Measurements from ENCODE around the gene ADCY7. TPM values are rescaled to one million over a fixed set of nuclear protein-coding genes. Genes with fewer than 3 reads are reported as not detected.

ADCY7 gene
- total RNA-seq, 1 experiment from 2014 or later: 13.1 TPM

- Histone ChIP-seq H3K4me3 (ENCODE audit: low read length) (no peak overlapping the region), H3K9me3 (ENCODE audit: low read length) (no peaks in the 10 kb centered on the region), H3K36me3 (ENCODE audit: low read depth, low read length) (no peaks in the 10 kb centered on the region), H3K9ac (ENCODE audit: low read length) (no peak overlapping the region), H4K20me1 (ENCODE audit: low read length) (no peaks in the 10 kb centered on the region), H3K9me2 (replicated peaks; ENCODE audit: low read length) (no peaks in the 10 kb centered on the region), H3K79me2 (ENCODE audit: low read length) (no peaks in the 10 kb centered on the region), H3K4me1 (ENCODE audit: insufficient read depth, low read length) (no peaks in the 10 kb centered on the region), H3K27me3 (ENCODE audit: low read length) (no peaks in the 10 kb centered on the region), H3K4me2 (ENCODE audit: low read length) (no peak overlapping the region), H3K27ac (ENCODE audit: low read length) (no peak overlapping the region), H2AFZ (ENCODE audit: low read length) (no peak overlapping the region), H3F3A (ENCODE audit: low read length, unreplicated experiment) (no peaks in the 10 kb centered on the region)
- no TSS peak for BruUV-seq (replicated peaks)
- no peak for ATAC-seq
- intact Hi-C loops (cut with micrococcal nuclease): no loop called here
- TF ChIP-seq EZH2phosphoT487 (IDR thresholded peaks at IDR 0.05; ENCODE audit: borderline replicate concordance, low read length) (no peak), CTCF (conservative IDR thresholded peaks at IDR 0.05; ENCODE audit: low read depth, low read length) (no peak), EZH2 (IDR thresholded peaks at IDR 0.05; ENCODE audit: low read length, unreplicated experiment) (no peak)
- ChIA-PET POLR2A (ENCODE audit: unreplicated experiment) (no interaction called here), CTCF (no interaction called here)
- no peak for DNase-seq
Observed at GRCh38 chr16:50291719-50292565, 25.6 kb downstream of the ADCY7 start.

GRCh38 chr16:50292566-50292948 lies 26.2 kb downstream of the ADCY7 start:
- CTCF ChIA-PET: no interaction called here
- no peak overlapping the region for H3K4me3 ChIP-seq (ENCODE audit: low read length)
- no peaks in the 10 kb centered on the region for H4K20me1 ChIP-seq (ENCODE audit: low read length)
- no peak overlapping the region for H3K4me2 ChIP-seq (ENCODE audit: low read length)
- ATAC-seq: no peak
- no peaks in the 10 kb centered on the region for H3K9me2 ChIP-seq (replicated peaks; ENCODE audit: low read length)
- no peak overlapping the region for H3K9ac ChIP-seq (ENCODE audit: low read length)
- no peaks in the 10 kb centered on the region for H3K27me3 ChIP-seq (ENCODE audit: low read length)
- no peak overlapping the region for H2AFZ ChIP-seq (ENCODE audit: low read length)
- no peak overlapping the region for H3K27ac ChIP-seq (ENCODE audit: low read length)
- no peaks in the 10 kb centered on the region for H3K4me1 ChIP-seq (ENCODE audit: insufficient read depth, low read length)
- intact Hi-C loops (cut with micrococcal nuclease): no loop called here
- no peaks in the 10 kb centered on the region for H3K9me3 ChIP-seq (ENCODE audit: low read length)
- TF ChIP-seq EZH2 (IDR thresholded peaks at IDR 0.05; ENCODE audit: low read length, unreplicated experiment): no peak
- H3F3A ChIP-seq (ENCODE audit: low read length, unreplicated experiment): no peaks in the 10 kb centered on the region
- no peak for DNase-seq
- POLR2A ChIA-PET (ENCODE audit: unreplicated experiment): no interaction called here
- no TSS peak for BruUV-seq (replicated peaks)
- H3K36me3 ChIP-seq (ENCODE audit: low read depth, low read length): no peaks in the 10 kb centered on the region
- H3K79me2 ChIP-seq (ENCODE audit: low read length): no peaks in the 10 kb centered on the region

- Histone ChIP-seq H3K36me3 (ENCODE audit: low read depth, low read length) (no peaks in the 10 kb centered on the region), H3K4me3 (ENCODE audit: low read length) (no peak overlapping the region)
Observed at GRCh38 chr16:50293041-50293783, 26.9 kb downstream of the ADCY7 start.

More at GRCh38 chr16:50293041-50293783, 26.9 kb downstream of the ADCY7 start:
- no peaks in the 10 kb centered on the region for H3F3A ChIP-seq (ENCODE audit: low read length, unreplicated experiment)
- no peak for TF ChIP-seq EZH2 (IDR thresholded peaks at IDR 0.05; ENCODE audit: low read length, unreplicated experiment)
- no peak for TF ChIP-seq CTCF (conservative IDR thresholded peaks at IDR 0.05; ENCODE audit: low read depth, low read length)
- no peak for TF ChIP-seq EZH2phosphoT487 (IDR thresholded peaks at IDR 0.05; ENCODE audit: borderline replicate concordance, low read length)
- H3K9me2 ChIP-seq (replicated peaks; ENCODE audit: low read length): no peaks in the 10 kb centered on the region
- no TSS peak for BruUV-seq (replicated peaks)
- no peaks in the 10 kb centered on the region for H3K9me3 ChIP-seq (ENCODE audit: low read length)
- ATAC-seq: no peak
- no peak for DNase-seq
- no peaks in the 10 kb centered on the region for H3K27me3 ChIP-seq (ENCODE audit: low read length)
- no peak overlapping the region for H3K27ac ChIP-seq (ENCODE audit: low read length)
- no peaks in the 10 kb centered on the region for H4K20me1 ChIP-seq (ENCODE audit: low read length)
- H2AFZ ChIP-seq (ENCODE audit: low read length): no peak overlapping the region
- no peak overlapping the region for H3K4me2 ChIP-seq (ENCODE audit: low read length)
- no peaks in the 10 kb centered on the region for H3K4me1 ChIP-seq (ENCODE audit: insufficient read depth, low read length)
- H3K79me2 ChIP-seq (ENCODE audit: low read length): no peaks in the 10 kb centered on the region
- ChIA-PET POLR2A (ENCODE audit: unreplicated experiment) (no interaction called here), CTCF (no interaction called here)
- no peak overlapping the region for H3K9ac ChIP-seq (ENCODE audit: low read length)
- intact Hi-C loops (cut with micrococcal nuclease): no loop called here
